ENCODE measurements around the gene STMN1. TPM values are rescaled to one million over a fixed set of nuclear protein-coding genes. Genes with fewer than 3 reads are reported as not detected.

Gene STMN1
- total and polyA plus RNA-seq, 10 of the 15 experiments (the other 5 are each of a cell fraction or from before 2014, with no cell fraction given): 220 to 1,272 (median 603) TPM

DNA sequence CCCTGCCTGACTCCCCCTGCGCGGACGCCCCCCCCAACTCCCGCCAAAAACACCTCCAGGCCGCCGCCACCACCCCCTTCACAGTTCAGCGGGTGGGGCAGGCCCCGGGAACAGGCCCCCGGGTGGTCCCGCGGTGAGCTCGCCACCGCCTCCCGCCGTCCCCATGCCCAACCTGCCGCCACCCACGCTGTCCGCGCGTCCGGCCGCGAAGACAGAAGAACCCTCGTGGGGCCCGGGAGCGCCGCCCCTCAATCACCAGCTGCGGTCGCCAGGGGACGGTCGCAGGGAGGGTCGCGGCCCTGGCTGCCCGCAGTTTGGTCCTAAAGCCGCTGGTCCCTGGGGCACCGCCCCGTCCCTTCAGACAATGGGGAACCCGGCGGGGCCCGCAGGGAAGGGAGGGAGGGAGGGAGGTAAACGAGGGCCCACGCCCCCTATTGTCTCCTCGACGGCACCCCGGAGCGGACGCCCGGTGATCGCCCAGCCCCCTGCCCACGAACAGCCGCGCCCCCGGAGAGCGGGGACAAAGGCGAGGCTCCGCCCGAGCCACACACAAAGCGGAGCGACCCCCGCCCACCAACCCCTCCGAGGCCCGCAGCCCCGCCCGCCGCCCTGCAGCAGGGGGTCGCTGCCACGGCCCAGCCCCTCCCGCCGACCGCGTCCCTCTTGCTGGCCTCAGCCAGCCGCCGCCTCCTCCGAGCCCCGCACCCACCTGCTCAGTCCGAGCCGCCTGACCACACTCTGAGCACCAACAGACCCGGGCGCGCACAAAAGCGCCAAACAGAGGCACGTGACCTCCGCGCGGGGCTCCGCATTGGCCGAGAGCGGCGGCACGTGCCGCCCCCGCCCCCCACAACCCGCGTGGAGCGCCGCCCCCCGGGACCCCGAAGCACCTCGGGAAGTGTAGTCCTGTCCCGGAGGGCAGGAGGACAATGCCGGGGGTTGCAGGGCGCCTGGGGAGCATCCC is at the start of gene STMN1 (continued):
- TF ChIP-seq, protein P1, sequence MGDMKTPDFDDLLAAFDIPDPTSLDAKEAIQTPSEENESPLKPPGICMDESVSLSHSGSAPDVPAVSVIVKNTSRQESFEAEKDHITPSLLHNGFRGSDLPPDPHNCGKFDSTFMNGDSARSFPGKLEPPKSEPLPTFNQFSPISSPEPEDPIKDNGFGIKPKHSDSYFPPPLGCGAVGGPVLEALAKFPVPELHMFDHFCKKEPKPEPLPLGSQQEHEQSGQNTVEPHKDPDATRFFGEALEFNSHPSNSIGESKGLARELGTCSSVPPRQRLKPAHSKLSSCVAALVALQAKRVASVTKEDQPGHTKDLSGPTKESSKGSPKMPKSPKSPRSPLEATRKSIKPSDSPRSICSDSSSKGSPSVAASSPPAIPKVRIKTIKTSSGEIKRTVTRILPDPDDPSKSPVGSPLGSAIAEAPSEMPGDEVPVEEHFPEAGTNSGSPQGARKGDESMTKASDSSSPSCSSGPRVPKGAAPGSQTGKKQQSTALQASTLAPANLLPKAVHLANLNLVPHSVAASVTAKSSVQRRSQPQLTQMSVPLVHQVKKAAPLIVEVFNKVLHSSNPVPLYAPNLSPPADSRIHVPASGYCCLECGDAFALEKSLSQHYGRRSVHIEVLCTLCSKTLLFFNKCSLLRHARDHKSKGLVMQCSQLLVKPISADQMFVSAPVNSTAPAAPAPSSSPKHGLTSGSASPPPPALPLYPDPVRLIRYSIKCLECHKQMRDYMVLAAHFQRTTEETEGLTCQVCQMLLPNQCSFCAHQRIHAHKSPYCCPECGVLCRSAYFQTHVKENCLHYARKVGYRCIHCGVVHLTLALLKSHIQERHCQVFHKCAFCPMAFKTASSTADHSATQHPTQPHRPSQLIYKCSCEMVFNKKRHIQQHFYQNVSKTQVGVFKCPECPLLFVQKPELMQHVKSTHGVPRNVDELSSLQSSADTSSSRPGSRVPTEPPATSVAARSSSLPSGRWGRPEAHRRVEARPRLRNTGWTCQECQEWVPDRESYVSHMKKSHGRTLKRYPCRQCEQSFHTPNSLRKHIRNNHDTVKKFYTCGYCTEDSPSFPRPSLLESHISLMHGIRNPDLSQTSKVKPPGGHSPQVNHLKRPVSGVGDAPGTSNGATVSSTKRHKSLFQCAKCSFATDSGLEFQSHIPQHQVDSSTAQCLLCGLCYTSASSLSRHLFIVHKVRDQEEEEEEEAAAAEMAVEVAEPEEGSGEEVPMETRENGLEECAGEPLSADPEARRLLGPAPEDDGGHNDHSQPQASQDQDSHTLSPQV (IDR thresholded peaks at IDR 0.05): no peak
- TF ChIP-seq POU2F2 (IDR thresholded peaks at IDR 0.05; ENCODE audit: borderline replicate concordance, low read depth, low read length) (peak; percentile 84; the same call in 2 of the 3 replicates), SIN3A (IDR thresholded peaks at IDR 0.05; ENCODE audit: low read depth, low read length) (peak; percentile 40; the same call in 1 of the 2 replicates), CHD4 (IDR thresholded peaks at IDR 0.05) (no peak), BACH1 (IDR thresholded peaks at IDR 0.05; ENCODE audit: borderline replicate concordance) (peak; percentile 76), SREBF2 (IDR thresholded peaks at IDR 0.05; ENCODE audit: low read length) (no peak), ZNF24 (IDR thresholded peaks at IDR 0.05) (no peak), WRNIP1 (IDR thresholded peaks at IDR 0.05; ENCODE audit: borderline replicate concordance, low read depth, low read length) (no peak), BCL11A (IDR thresholded peaks at IDR 0.05; ENCODE audit: low read depth, low read length) (no peak), FOXK2 (IDR thresholded peaks at IDR 0.05) (no peak), MTA3 (IDR thresholded peaks at IDR 0.05; ENCODE audit: borderline replicate concordance, low read length) (no peak), FOS (IDR thresholded peaks at IDR 0.05; ENCODE audit: borderline replicate concordance, extremely low read depth, insufficient read length) (peak; percentile 37)
- TF ChIP-seq, protein P2, sequence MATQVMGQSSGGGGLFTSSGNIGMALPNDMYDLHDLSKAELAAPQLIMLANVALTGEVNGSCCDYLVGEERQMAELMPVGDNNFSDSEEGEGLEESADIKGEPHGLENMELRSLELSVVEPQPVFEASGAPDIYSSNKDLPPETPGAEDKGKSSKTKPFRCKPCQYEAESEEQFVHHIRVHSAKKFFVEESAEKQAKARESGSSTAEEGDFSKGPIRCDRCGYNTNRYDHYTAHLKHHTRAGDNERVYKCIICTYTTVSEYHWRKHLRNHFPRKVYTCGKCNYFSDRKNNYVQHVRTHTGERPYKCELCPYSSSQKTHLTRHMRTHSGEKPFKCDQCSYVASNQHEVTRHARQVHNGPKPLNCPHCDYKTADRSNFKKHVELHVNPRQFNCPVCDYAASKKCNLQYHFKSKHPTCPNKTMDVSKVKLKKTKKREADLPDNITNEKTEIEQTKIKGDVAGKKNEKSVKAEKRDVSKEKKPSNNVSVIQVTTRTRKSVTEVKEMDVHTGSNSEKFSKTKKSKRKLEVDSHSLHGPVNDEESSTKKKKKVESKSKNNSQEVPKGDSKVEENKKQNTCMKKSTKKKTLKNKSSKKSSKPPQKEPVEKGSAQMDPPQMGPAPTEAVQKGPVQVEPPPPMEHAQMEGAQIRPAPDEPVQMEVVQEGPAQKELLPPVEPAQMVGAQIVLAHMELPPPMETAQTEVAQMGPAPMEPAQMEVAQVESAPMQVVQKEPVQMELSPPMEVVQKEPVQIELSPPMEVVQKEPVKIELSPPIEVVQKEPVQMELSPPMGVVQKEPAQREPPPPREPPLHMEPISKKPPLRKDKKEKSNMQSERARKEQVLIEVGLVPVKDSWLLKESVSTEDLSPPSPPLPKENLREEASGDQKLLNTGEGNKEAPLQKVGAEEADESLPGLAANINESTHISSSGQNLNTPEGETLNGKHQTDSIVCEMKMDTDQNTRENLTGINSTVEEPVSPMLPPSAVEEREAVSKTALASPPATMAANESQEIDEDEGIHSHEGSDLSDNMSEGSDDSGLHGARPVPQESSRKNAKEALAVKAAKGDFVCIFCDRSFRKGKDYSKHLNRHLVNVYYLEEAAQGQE (IDR thresholded peaks at IDR 0.05; ENCODE audit: low read depth, low read length): no peak
- TF ChIP-seq, protein P3, sequence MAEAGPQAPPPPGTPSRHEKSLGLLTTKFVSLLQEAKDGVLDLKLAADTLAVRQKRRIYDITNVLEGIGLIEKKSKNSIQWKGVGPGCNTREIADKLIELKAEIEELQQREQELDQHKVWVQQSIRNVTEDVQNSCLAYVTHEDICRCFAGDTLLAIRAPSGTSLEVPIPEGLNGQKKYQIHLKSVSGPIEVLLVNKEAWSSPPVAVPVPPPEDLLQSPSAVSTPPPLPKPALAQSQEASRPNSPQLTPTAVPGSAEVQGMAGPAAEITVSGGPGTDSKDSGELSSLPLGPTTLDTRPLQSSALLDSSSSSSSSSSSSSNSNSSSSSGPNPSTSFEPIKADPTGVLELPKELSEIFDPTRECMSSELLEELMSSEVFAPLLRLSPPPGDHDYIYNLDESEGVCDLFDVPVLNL (IDR thresholded peaks at IDR 0.05; ENCODE audit: low read depth, low read length): peak; percentile 60; the same call in 1 of the 2 replicates
- TF ChIP-seq, protein P4, sequence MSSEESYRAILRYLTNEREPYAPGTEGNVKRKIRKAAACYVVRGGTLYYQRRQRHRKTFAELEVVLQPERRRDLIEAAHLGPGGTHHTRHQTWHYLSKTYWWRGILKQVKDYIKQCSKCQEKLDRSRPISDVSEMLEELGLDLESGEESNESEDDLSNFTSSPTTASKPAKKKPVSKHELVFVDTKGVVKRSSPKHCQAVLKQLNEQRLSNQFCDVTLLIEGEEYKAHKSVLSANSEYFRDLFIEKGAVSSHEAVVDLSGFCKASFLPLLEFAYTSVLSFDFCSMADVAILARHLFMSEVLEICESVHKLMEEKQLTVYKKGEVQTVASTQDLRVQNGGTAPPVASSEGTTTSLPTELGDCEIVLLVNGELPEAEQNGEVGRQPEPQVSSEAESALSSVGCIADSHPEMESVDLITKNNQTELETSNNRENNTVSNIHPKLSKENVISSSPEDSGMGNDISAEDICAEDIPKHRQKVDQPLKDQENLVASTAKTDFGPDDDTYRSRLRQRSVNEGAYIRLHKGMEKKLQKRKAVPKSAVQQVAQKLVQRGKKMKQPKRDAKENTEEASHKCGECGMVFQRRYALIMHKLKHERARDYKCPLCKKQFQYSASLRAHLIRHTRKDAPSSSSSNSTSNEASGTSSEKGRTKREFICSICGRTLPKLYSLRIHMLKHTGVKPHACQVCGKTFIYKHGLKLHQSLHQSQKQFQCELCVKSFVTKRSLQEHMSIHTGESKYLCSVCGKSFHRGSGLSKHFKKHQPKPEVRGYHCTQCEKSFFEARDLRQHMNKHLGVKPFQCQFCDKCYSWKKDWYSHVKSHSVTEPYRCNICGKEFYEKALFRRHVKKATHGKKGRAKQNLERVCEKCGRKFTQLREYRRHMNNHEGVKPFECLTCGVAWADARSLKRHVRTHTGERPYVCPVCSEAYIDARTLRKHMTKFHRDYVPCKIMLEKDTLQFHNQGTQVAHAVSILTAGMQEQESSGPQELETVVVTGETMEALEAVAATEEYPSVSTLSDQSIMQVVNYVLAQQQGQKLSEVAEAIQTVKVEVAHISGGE (CRISPR knock-in tag; IDR thresholded peaks at IDR 0.05): no peak
